ENCODE measurements around the gene EIF2AK3.

- TF ChIP-seq CTCF (IDR thresholded peaks at IDR 0.05) (no peak), POLR2A (IDR thresholded peaks at IDR 0.05) (no peak), POLR2AphosphoS5 (IDR thresholded peaks at IDR 0.05) (no peak), EP300 (IDR thresholded peaks at IDR 0.05) (no peak)
These were observed 10.2 kb upstream of the EIF2AK3 start for GRCh38 chr2:88637464-88637863.

All from upper lobe of left lung (tissue), 4 donors.